NCI-H1694 (cell line): ENCODE measurements around the gene SINHCAF.
"Not testable (repeated sequence)": the region's sequence is repeated elsewhere in the genome, so short reads cannot be mapped to it uniquely, and the experiment has no call there.

ENCODE experiments used
- DNase-seq: peaks from one replicate; lab custom pipeline; 2025; lab: John Stamatoyannopoulos, UW

SINHCAF gene, protein sequence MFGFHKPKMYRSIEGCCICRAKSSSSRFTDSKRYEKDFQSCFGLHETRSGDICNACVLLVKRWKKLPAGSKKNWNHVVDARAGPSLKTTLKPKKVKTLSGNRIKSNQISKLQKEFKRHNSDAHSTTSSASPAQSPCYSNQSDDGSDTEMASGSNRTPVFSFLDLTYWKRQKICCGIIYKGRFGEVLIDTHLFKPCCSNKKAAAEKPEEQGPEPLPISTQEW

DNA sequence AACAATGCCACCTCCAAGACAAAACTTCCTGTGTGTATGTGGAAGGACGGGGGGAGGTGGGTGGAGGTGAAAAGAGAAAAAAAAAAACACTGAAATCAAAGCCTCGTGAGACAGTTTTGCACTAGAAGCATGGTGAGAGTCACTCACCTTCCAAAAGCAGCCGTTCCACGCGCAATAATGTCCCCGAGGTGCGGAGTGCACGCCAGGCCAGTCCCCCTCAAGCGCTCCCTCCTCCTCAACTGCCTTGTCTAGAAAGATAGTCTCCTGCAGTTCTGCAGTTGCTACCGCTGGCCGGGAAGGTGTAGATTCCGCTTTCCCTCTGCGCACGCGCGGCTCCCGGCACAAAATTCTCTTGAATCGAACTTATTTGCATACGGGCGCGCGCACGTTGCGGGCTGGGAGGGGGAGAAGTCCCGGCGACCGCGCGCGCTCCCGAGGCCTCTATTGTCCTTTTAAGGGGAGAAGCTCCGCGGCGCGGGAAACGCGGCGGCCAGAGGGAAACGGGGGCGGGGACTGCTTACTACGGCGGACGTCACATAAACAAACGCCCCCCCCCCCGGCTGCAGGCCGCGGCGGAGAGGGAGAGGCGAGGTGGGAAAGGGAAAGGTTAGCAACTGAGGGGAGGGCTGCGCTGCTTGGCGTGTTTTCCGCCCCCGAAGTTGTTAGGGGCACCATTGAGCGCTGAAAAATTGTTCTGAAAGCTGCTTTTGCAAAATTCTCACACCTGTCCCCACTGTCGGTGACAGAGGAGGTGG is at the start of gene SINHCAF:
TSS of gene SINHCAF (minus strand) at position 274 of the 755 bp plus-strand sequence. CDS start 27,946 bp downstream, outside the sequence.
- peak; percentile 99 for DNase-seq

DNA sequence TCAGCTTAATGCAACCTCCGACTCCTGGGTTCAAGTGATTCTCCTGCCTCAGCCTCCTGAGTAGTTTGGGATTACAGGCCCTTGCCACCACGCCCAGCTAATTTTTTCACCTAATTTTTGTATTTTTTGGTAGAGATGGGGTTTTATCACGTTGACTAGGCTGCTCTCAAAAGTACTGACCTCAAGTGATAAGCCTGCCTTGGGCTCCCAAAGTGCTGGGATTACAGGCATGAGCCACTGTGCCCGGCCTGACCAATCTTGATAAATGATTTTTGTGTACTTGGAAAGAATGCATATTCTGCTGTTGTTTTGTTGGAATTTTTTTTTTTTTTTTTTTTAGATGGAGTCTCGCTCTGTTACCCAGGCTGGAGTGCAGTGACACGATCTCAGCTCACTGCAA is 49.5 kb upstream of the SINHCAF start:
- DNase-seq, result not testable (repeated sequence)

DNA sequence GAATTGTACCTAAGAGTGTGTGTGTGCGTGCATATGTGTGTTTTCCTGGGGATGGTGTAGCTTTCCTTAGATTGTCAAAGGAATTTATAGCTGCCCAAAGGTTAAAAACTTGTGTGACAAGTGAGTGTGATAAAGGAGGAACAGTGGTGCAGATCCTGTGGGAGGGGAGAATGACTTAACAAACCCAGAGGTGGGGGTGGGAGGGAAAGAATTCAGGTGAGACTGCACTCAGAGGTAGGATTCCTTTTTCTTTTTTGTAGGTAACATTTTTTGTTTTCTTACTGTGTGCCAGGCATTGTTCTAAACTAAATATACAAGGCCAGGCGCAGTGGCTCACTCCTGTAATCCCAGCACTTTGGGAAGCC is 45.3 kb upstream of the SINHCAF start:
- no peak for DNase-seq

DNA sequence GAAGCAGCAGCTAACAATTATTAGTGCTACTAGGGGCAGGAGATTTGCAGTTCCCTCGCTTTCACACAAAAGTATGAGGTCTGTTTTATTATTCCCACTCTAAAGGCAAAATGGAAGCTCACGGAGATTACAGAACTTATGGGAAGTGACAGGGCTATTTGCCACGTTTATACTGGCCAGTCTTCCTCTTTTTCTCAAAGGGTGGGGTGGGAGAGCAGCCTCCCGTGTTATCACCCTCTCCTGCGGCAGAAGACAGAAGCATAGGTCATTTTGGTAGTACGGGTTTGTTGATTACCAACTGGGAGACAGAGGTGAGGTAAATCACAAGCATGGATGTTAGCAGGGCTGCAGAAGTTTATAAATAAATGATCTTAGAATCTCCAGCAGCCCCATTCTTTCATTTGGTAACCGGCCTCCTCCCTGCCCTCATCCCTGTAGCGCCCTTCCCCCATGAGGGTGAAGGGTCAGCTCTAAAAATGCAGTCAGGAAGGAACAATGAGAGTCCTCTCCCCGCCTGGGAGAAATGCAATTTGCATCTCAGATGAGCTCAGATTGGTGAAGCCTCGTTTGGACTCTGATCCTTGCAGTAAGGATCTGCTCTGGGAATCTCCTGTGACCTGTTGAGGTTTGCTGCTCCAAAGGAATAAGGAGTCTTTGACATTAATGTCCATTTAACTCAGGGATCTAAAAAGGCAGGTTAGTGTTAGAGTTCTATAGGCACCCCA is 44.7 kb upstream of the SINHCAF start:
- DNase-seq, result no peak

DNA sequence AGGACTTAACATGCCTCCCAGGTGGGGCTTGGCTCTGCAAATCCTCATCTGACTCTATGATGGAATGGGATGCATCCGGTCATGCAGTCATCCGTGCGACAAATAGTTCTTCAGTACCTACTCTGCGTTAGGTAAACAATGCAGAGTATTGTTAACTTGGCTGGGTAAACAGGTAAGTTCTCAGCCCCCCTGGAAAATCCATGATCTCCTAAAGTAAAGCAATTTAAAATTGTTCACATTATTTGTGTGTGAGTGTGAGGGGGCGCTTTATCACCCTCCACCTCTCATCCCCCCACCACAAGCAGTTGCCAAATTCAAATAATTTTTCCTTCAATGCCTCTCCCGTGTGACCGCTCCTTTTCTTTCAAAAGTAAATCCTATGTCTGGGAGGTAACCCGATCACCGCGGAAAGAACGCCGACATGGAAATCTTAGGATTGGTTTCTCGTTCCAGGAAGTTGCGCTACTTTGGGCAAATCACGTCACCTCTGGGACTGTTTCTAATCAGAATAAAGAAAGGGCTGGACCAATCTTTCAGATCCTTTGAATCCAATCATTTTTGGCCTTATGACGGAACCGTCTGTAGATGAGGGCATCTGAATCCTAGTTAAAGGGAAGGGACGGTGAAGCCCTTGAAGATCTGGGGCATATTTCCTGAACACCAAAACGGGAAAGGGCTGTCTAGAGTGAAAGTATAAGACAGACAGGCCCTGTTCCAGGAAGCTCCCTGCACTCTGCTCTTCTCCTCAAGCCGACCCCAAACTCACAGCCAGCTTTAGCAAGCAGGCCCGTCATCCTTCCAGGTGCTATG is 44.0 kb upstream of the SINHCAF start:
- no peak for DNase-seq

DNA sequence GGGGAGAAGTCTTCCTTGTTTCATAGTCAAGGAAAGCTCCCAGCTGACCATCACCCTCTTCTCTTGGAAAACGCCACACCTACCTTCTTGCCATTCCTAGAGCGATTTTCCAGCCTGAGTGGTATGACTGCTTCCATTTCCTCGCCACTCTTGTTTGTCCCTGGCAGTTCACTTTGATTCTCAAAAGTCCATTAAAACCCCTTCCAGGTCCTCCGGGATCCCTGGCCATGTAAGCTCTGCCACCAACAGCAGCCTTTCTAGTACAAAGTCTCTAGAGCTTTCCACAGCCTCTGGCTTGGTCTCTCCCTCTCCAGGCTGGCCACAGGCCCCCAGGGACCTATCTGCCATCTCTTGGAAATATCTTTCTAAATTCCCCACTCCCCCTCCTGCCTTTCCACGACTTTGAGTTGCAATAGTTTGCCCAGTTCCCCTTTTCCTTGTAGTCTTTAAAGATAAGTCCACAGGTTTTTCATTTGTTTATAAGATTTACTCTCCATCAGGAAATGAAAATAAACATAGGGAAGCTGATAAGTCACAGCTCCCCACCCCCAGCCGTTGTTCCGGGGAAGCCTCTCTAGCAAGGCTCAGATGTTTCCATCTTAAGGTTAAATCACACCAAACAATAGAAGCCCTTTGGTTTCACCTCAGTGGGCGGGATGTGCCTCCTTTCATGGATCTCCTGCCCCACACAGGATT is 42.9 kb upstream of the SINHCAF start:
- DNase-seq, result no peak

DNA sequence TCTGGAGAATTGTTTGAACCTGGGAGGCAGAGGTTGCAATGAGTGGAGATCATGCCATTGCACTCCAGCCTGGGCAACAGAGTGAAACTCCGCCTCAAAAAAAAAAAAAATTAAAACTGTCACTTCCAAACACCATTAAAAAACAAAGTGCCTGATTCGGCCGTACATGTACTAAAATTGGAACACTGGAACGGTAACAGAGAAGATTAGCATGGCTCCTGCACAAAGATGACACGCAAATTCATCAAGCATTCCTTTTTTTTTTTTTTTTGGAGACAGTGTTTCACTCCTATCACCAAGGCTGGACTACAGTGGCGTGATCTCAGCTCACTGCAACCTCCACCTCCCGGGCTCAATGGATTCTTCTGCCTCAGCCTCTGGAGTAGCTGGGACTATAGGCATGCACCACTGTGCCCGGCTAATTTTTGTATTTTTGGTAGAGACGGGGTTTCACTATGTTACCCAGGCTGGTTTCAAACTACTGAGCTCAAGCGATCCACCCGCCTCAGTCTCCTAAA is 40.2 kb upstream of the SINHCAF start:
- no peak for DNase-seq

DNA sequence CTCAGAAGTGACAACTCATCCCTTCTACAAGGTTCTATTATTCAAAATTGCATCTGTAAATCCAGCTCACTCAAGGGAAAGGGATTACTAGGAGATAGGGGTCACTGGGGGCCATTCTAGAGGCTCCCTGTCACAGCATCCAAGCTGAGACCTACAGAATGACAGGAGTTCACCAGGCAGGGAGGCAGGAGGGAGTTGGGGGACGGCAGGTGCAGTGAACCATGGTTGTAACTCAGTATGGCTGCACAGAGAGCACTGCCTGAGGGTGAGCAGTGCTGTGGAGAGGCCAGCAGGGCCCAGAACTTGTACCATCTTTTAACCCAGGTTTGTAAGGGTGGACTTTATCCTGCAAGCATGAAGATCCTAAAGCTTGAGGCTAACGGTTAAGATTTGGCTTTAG is 37.9 kb upstream of the SINHCAF start:
- DNase-seq, result no peak

DNA sequence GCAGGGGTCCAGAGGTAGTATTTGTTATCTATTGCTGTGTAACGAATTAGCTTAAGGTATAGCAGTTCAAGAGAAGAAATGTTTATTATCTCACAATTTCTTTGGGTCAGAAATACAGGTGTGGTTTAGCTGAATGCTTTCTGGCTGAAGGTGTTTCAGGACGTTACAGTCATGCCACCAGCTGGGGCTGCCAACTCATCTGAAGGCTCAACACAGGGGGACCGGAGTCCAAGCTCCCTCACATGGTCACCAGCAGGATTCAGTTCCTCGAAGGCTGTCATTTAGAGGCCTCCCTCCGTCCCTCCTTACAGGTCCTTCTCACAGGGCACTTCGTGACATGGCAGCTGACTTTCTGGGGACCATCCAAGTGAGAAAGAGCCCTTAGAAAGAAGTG is 37.5 kb upstream of the SINHCAF start:
- no peak for DNase-seq

DNA sequence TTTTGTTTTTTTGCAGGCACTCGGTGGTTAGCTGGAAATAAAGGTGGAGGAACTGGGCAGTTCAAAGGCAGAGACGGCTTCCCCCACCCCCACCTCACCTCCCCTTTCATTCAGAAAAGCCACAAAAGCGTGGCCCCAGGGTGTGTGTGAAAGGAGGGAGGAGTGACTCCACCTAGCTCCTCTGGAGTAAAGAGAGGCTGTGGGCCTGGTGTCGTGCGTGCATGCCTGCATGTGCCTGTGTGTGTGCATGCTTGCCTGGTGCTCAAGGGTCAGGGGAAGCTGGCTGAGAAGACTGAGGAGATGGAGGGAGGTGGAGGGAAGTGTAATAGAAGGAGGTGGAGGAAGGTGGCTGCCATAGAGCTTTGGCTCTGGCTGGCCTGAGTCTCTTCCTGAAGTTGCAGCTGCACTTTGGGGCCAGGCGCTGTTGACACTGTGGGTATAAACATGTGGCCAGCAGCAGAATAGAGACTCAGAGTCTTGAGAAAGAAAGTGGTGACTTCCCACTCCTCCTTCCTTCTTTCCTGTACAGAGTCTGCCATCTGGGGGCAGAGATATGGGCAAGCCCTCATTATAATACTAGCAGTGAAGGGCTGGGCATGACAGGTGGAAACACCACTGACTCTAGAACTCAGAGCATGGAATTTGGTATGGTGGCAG is 36.9 kb upstream of the SINHCAF start:
- DNase-seq, result peak; percentile 6

DNA sequence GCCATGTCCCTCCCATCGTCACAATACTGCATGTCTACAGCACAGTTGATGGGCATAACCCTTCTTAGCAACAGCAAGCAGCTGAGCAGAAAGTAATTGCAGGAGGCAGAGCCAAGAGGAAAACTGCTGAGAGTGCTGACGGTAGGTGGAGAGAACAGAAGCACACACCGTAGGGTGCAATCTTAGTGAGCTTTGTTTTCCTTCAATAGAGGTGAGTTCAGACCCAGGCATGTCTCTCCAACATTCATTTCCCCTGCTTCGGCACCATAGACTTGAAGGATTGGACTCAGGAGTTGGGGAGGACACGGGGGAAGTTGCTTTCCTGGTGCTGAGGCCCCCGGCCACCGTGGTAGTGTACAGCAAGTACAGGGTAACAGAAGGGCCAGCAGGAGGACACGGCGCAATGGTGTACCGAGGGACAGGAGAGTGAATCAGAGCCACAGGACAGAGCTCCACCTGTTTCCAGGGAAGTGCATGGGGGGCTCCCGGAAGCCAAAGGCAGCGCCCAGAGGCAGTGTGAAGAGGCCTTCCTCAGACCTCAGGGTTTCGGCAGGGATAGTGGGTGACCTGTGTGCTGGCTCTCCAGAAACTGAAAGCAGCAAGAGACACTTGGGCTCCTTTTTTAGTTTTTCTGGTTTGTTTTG is 36.3 kb upstream of the SINHCAF start:
- DNase-seq, result peak; percentile 75

DNA sequence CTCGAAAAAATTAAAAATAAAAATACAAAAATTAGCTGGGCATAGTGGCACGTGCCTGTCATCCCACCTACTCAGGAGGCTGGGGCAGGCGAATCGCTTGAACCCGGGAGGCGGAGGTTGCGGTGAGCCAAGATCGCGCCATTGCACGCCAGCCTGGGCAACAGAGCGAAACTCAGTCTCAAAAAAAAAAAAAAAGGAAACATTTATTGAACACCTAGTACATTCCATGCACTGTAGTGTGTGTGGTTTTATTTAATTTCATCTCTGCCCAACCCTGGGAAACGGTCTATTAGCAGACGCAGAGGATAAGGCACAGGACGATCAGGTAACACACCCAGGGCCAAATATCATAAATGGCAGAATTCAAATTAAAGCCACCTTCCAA is 35.8 kb upstream of the SINHCAF start:
- no peak for DNase-seq

DNA sequence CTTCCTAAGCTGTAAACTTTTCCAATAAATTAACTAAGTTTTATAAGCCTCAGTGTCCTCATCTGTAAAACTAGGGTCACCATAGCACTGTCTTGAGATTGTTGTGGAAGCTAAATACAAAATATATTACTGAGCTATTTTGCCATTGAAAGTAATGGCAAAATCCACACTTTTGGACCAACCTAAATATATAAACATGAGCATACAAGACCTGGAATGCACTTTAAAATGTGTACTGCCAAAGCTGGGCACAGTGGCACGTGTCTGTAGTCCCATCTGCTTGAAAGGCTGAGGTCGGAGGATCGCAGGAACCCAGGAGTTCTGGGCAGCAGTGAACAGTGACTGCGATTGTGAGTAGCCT is 29.8 kb upstream of the SINHCAF start:
- no peak for DNase-seq

DNA sequence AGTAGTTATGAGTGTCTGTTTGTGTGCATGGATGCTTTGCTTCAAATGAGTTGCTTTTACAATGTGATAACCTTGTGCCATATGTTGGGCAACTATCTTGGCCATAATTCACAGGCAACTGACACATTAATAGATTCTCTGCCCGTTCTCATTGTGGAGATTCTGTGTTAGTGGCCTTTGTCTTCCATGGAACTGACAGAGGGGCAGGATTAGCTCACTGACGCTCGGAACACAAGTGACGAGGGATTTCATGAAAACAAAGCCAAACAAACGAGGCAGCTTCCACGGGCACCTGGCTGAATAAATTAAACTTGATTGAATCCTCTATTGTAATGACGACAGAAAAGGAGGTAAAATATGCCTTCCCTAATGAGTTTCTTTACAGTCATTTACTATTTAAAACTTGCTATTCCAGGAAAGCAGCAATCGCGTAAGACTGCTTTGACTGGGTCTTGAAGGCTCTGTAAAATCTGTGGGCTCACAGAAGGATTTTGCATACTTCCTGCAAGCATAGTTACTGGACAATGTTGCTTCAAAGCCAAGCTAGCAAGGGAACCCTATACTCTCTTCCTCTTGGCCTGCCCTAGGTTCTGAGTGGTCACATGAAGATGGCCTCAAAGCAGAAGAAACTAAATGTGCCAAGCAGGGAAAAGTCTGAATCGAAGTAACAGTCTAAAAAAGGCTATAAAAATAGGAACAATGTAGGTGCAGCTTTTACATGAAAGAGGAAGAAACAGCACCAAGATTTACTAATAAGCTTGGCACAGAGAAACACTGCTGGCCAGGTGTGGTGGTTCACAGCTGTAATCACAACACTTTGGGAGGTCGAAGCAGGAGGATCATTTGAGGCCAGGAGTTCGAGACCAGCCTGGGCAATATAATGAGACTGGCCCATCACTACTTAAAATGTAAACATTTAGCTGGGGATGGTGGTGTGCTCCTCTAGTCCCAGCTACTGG is 28.1 kb upstream of the SINHCAF start:
- peak; percentile 84 for DNase-seq

DNA sequence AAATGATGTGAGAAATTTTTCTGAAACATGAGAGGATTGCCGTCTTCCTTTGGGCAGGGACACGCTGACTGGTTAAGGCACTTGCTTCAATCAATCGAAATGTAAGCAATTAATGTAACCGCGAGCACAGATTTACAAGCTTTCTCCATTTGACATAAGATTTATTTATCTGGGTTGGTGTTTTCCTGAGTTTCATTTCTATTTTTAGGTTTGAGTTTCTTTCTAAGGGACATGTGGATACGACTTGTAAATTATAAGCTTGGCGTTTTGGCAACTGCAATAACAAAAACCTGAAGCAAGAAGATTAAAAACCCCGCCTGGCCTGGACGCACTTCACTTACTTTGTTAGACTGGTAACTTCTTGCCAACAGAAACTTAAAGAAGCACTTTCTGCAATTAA is 20.3 kb upstream of the SINHCAF start:
- DNase-seq, result no peak

DNA sequence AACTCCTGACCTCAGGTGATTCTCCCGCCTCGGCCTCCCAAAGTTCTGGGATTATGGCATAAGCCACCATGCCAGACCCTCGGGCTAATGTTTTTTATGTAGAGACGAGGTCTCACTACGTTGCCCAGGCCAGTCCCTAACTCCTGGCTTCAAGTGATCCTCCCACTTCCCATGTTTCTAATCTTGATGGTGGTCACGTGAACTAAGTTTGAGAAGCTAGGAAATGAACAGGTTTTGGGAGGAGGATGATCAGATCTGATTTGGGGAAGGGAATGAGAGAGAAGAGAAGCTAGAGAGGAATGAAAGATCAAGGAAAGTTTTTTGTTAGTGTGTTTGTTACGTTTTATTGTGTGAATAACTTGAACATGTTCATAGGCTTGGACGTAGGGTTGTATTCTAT is 17.2 kb upstream of the SINHCAF start:
- DNase-seq, result no peak

DNA sequence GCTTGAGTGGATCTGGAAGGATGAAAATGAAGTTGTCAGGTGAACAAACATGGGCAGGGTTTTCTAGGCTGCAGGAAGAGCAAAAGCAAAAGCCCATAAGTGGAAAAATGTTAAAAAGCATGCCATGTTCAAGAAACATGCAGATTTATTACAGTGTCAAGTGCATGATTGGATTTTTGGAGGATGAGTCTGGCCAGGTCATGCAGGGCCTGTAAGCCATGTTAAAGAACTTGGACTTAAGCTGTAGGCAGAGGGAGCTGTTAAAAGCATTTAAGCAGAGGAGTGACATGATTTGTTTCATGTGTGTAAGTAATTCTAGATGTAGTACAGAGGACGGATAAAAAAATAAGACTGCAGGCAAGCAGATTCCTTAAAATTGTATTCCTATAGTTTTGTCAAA is 16.3 kb upstream of the SINHCAF start:
- DNase-seq, result no peak

DNA sequence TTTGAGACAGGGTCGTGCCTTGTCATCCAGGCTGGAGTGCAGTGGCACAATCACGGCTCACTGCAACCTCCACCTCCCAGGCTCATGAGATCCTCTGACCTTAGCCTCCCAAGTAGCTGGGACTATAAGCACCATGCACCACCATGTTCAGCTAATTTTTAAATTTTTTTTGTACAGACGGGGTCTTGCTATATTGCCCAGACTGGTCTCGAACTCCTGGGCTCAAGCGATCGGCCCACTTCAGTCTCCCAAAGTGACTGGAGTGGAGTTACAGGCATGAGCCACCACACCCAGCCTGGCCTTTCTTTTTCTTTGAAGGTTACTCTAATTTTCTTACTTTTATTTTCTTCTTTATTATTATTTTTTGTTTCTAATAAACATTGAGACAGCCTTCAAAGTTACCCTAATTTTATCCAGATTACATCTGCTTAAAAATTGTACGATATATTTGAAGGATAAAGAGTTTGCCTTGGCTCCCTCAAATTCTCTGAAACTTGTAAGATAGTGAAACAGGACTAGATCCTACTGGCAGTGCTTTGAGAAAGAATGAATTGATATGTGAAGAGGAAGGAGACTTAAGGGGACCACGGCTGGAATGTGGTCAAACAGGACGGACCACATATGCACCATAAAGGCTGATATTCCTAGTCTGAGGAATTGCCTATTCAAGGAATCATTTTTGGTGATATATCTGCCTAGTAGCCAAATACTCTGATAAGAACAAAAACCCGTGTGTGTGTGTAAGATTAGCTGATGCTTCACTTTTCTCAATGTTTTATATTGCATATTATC is 14.1 kb upstream of the SINHCAF start:
- no peak for DNase-seq

DNA sequence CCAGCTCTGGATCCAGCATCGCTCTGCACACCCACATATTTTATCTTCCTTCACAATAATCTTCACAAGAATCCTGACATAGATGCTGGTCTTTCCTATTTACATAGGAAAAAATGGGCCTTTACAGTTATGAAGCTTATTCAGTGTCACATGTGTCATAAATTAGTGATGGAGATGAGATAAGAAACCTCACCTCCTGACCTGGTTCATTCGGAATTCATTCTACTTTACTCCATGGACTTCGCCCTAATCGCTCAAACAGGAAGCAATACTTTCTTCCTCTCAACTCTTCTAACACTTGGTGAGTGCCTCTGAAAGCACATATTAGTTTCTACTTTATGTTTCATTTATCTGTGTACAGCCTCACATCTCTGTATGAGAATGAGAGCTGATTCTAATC is 12.0 kb upstream of the SINHCAF start:
- no peak for DNase-seq
